DND-41 (cell line): ENCODE measurements around the gene STX16.
A peak's percentile ranks its signal among the peaks of the same experiment; 100 is the strongest.

Experiments
- ATAC-seq: fragments of 200-7000 bp; cut with Tn5 transposase; 3 replicates; pipeline ENCODE4 v1.9.1; 2021; ENCODE audit warnings: low read depth; ENCODE audit not compliant: insufficient read depth
- DNase-seq: peaks from one replicate; pipeline ENCODE4 v3.0.0-alpha.2; 2020
- H2AFZ ChIP-seq: 2 replicates; pipeline ENCODE4 v1.6.0; 2012; ENCODE audit warnings: low read depth, low read length
- H3K27ac ChIP-seq: 2 replicates; pipeline ENCODE4 v1.5.1; 2012; ENCODE audit warnings: low read length, inconsistent platforms
- H3K27me3 ChIP-seq: fragments of 200-600 bp; sonication (generic); 2 replicates; pipeline ENCODE4 v1.6.0; 2012; ENCODE audit warnings: low read length, mild to moderate bottlenecking, inconsistent platforms; ENCODE audit not compliant: insufficient read depth, poor library complexity
- H3K36me3 ChIP-seq: 2 replicates; pipeline ENCODE4 v1.5.1; 2012; ENCODE audit warnings: low read length, inconsistent platforms; ENCODE audit not compliant: insufficient read depth
- H3K4me1 ChIP-seq: 2 replicates; pipeline ENCODE4 v1.5.1; 2012; ENCODE audit warnings: mild to moderate bottlenecking, low read length; ENCODE audit not compliant: insufficient read depth
- H3K4me2 ChIP-seq: 2 replicates; pipeline ENCODE4 v1.6.0; 2012; ENCODE audit warnings: mild to moderate bottlenecking, moderate library complexity, low read length, inconsistent platforms; ENCODE audit not compliant: insufficient read depth
- H3K4me3 ChIP-seq, 2 experiments: fragments of 200-600 bp in 1 of 2; shearing (Covaris generic) in 1 of 2; 2 replicates each; pipeline ENCODE4 v1.5.1; 2012 to 2016; ENCODE audit warnings: inconsistent platforms in 2 of 2, low read length in 2 of 2, mild to moderate bottlenecking in 2 of 2, low read depth in 1 of 2, moderate library complexity in 1 of 2
- H3K79me2 ChIP-seq: 2 replicates; pipeline ENCODE4 v1.6.0; 2012; ENCODE audit warnings: low read length, inconsistent platforms; ENCODE audit not compliant: insufficient read depth
- H3K9ac ChIP-seq: 2 replicates; pipeline ENCODE4 v1.6.0; 2012; ENCODE audit warnings: low read depth, mild to moderate bottlenecking, inconsistent platforms, low read length, moderate library complexity
- H3K9me3 ChIP-seq: 2 replicates; pipeline ENCODE4 v1.5.1; 2012; ENCODE audit warnings: low read length, moderate library complexity, mild to moderate bottlenecking, inconsistent platforms; ENCODE audit not compliant: insufficient read depth, severe bottlenecking
- H4K20me1 ChIP-seq: 2 replicates; pipeline ENCODE4 v1.6.0; 2012; ENCODE audit warnings: low read length; ENCODE audit not compliant: insufficient read depth
- EZH2 ChIP-seq: IDR thresholded peaks from 3 replicates; pipeline ENCODE4 v1.6.1; 2012; ENCODE audit warnings: borderline replicate concordance, low read depth, mild to moderate bottlenecking, moderate library complexity, low read length, inconsistent platforms; ENCODE audit not compliant: severe bottlenecking
- TF ChIP-seq, protein P1 (sequence below): IDR thresholded peaks from 2 replicates; pipeline ENCODE4 v1.5.1; 2012; ENCODE audit warnings: borderline replicate concordance, low read length, moderate library complexity, mild to moderate bottlenecking; ENCODE audit not compliant: poor library complexity, severe bottlenecking; ENCODE audit errors: extremely low read depth

The STX16 gene

DNA sequence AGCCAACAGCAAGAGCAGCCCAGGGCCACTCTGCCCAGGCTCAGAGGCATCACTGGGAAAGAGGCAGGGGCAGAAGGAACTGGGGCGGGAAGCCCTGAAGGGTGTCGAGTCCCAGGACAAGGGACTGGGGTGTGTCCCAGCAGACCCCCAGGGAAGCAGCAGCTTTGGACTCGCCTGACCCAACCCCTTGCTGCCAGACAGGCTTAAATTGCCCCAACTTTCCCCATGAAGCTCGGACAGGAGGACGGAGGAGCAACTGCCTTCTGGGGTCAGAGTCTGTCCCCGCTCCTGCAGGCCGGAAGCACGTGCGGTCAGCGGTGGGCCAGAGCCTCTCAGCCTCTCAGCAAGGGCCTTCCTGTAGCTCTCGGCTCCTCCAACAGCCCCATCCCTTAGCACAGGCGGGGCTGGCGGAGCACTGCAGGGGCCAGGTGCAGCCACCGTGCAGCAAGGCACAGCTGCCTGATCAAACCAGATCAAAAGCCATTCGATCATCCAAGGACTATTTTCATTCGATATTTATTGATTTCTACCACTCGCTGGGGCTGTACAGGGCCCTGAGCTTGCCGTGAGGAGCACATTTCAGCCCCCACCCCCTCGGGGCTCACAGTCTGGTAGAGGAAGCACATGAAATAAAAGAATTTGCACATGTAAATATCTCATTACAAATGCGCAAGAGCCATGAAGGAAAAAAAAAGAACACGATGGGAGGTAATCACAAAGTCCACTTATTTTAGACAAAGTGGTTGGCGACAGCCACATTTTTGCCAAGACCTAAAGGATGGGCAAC is 31.8 kb upstream of the STX16 start:
- Histone ChIP-seq H2AFZ (no peak overlapping the region), H3K9ac (no peak overlapping the region), H3K36me3 (no peaks in the 10 kb centered on the region), H3K4me2 (no peak overlapping the region), H3K27ac (no peak overlapping the region), H3K4me3 (no peak overlapping the region), H3K4me1 (no peaks in the 10 kb centered on the region), H3K27me3 (peaks cover 6% of the 10 kb centered on the region), H3K79me2 (no peaks in the 10 kb centered on the region), H4K20me1 (peaks cover 8% of the 10 kb centered on the region; the same call in 1 of the 2 replicates), H3K9me3 (no peaks in the 10 kb centered on the region)
- DNase-seq = no peak
- ATAC-seq = no peak
- no peak for TF ChIP-seq EZH2
- TF ChIP-seq, protein P1, sequence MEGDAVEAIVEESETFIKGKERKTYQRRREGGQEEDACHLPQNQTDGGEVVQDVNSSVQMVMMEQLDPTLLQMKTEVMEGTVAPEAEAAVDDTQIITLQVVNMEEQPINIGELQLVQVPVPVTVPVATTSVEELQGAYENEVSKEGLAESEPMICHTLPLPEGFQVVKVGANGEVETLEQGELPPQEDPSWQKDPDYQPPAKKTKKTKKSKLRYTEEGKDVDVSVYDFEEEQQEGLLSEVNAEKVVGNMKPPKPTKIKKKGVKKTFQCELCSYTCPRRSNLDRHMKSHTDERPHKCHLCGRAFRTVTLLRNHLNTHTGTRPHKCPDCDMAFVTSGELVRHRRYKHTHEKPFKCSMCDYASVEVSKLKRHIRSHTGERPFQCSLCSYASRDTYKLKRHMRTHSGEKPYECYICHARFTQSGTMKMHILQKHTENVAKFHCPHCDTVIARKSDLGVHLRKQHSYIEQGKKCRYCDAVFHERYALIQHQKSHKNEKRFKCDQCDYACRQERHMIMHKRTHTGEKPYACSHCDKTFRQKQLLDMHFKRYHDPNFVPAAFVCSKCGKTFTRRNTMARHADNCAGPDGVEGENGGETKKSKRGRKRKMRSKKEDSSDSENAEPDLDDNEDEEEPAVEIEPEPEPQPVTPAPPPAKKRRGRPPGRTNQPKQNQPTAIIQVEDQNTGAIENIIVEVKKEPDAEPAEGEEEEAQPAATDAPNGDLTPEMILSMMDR = no peak

DNA sequence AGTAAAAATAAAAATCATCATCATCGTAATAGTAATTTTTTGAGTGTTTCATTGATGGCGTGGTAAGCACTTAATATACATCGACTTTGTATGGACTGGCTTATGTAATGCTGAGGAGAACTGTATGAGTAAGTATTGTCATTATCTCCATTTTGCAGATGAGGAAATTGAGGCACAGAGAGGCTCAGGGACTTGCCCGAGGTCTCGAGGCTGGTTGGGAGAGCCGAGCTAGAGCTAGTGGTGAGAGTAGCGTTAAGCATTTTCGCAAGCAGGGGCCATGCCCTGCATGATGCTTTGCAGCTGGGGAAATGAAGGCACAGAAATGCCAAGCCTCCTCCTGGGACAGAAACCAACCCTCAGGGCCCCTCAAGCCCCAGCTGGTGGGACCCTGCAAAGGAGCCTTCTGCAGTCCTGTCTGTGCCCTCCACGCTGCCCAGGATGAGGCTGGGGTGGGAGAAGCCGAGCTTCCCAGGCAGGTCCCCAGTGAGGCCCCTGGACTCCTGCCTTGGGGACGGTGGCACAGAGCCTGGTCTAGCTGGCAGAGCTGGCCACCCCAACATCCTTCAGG is 31.1 kb upstream of the STX16 start:
- H3K27me3 ChIP-seq = peaks cover 2% of the 10 kb centered on the region
- TF ChIP-seq, protein P1 = no peak
- no peak for TF ChIP-seq EZH2
- no peak overlapping the region for H2AFZ ChIP-seq
- H3K36me3 ChIP-seq = no peaks in the 10 kb centered on the region
- H3K27ac ChIP-seq = no peak overlapping the region
- no peaks in the 10 kb centered on the region for H3K4me1 ChIP-seq
- no peak overlapping the region for H3K4me3 ChIP-seq
- H3K79me2 ChIP-seq = no peaks in the 10 kb centered on the region
- peaks cover 5% of the 10 kb centered on the region; the same call in 1 of the 2 replicates for H4K20me1 ChIP-seq
- ATAC-seq = no peak
- no peaks in the 10 kb centered on the region for H3K9me3 ChIP-seq
- no peak overlapping the region for H3K9ac ChIP-seq
- H3K4me2 ChIP-seq = no peak overlapping the region
- no peak for DNase-seq

DNA sequence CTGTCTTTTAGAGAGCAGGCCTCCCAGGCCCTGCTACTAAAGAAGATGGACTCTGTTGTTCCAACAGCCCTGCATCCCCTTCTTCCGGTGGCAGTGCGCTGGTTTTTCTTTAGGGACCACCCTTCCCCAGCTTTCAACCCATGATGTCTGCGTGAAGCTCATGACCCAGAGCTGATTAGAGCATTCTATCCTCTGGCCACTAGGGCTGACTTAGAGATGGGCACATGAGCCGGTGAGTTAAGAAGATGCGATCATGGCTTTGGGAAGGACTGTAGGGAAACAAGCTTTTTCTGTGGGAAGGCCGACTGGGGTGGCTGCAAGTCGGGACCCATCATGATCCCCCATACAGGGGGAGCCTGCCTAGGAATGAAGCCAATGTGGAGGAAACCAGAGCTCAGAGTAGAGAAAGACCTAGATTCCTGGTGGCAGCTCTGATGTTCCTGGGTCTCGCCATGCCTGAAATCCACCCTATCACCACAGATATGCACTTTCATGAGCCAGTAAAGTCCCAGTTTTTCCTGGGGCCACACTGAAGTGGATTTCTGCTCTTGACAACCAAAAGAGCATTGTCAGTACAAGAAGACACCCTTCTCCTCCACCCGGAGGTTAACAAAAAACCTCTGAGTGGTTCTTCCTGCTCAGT is 29.1 kb upstream of the STX16 start:
- ATAC-seq = no peak
- no peaks in the 10 kb centered on the region for H3K27me3 ChIP-seq
- no peaks in the 10 kb centered on the region for H3K36me3 ChIP-seq
- H3K9me3 ChIP-seq = no peaks in the 10 kb centered on the region
- TF ChIP-seq EZH2 = no peak
- TF ChIP-seq, protein P1 = peak; percentile 41
- H4K20me1 ChIP-seq = no peaks in the 10 kb centered on the region
- no peak for DNase-seq
- no peak overlapping the region for H3K9ac ChIP-seq
- no peak overlapping the region for H3K27ac ChIP-seq
- H3K4me1 ChIP-seq = no peaks in the 10 kb centered on the region
- no peaks in the 10 kb centered on the region for H3K79me2 ChIP-seq
- no peak overlapping the region for H3K4me3 ChIP-seq
- H2AFZ ChIP-seq = no peak overlapping the region
- H3K4me2 ChIP-seq = no peak overlapping the region
